Heart left ventricle (tissue), 16 donors: ENCODE results near the gene SPAG17. TPM values are rescaled to one million over a fixed set of nuclear protein-coding genes. Genes with fewer than 3 reads are reported as not detected.

Experiments used
- ATAC-seq, 4 donors: fragments of 200-7000 bp; cut with Tn5 transposase; one replicate each; pipeline ENCODE4 v1.9.1; 2020 to 2022; ENCODE audit warnings: moderate library complexity in 4 of 4, mild to moderate bottlenecking in 3 of 4, moderate number of reproducible peaks in 1 of 4
- DNase-seq, 5 donors: peaks; one replicate each; pipeline ENCODE4 v3.0.0-alpha.2; 2020
- H3K27ac ChIP-seq, 12 donors: fragments of 200-600 bp; sonication (generic) in 4 of 12; one replicate each; pipeline versions ENCODE4 v1.5.0 to v1.8.0; 2016 to 2022; ENCODE audit warnings: mild to moderate bottlenecking in 2 of 12
- H3K27me3 ChIP-seq, 9 donors: fragments of 200-600 bp; sonication (generic) in 2 of 9; one replicate each; pipeline versions ENCODE4 v1.5.1 to v1.8.0; 2016 to 2022; ENCODE audit warnings: mild to moderate bottlenecking in 3 of 9
- H3K36me3 ChIP-seq, 9 donors: fragments of 200-600 bp; sonication (generic) in 2 of 9; one replicate each; pipeline versions ENCODE4 v1.5.0 to v1.8.0; 2018 to 2022; ENCODE audit warnings: mild to moderate bottlenecking in 2 of 9
- H3K4me1 ChIP-seq, 12 donors: fragments of 200-600 bp; sonication (generic) in 4 of 12; one replicate each; pipeline versions ENCODE4 v1.5.0 to v1.8.0; 2016 to 2022; ENCODE audit warnings: mild to moderate bottlenecking in 3 of 12
- H3K4me3 ChIP-seq, 12 donors: fragments of 200-600 bp; sonication (generic) in 4 of 12; one replicate each; pipeline versions ENCODE4 v1.5.0 to v1.8.0; 2017 to 2022; ENCODE audit warnings: mild to moderate bottlenecking in 9 of 12, moderate library complexity in 4 of 12
- H3K9me3 ChIP-seq, 12 donors: fragments of 200-600 bp; sonication (generic) in 4 of 12; one replicate each; pipeline versions ENCODE4 v1.5.0 to v1.8.0; 2016 to 2022; ENCODE audit warnings: mild to moderate bottlenecking in 1 of 12
- CTCF ChIP-seq, 12 donors: fragments of 200-600 bp; sonication (generic) in 4 of 12; IDR thresholded peaks; one replicate each; pipeline versions ENCODE4 v1.5.0 to v1.8.0; 2018 to 2022; ENCODE audit warnings: antibody characterized with exemption in 12 of 12, mild to moderate bottlenecking in 5 of 12
- POLR2A ChIP-seq, 2 donors: fragments of 450-650 bp; IDR thresholded peaks; one replicate each; pipeline ENCODE4 v1.6.1; 2017; ENCODE audit warnings: antibody characterized with exemption in 2 of 2, mild to moderate bottlenecking in 2 of 2, moderate library complexity in 2 of 2
- WGBS, 4 donors: extraction: QIAGEN DNeasy Blood & Tissue Kit in 2 of 4; methylation state at CpG; one replicate each; pipeline versions ENCODE4 v1.1.5 to v1.1.7; 2013 to 2018; 5-methylcytosine and 5-hydroxymethylcytosine counted together
- intact Hi-C, 10 donors: fragments of 100-400 bp; cut with DNase I; formaldehyde crosslinking; loops; one replicate each; pipeline versions ENCODE4 v1.11.1 to v1.14.2; 2022
- polyA plus RNA-seq, 2 donors: library from polyadenylated mRNA; stranded (reverse); fragments of 200-250 nt; gene quantifications; one replicate each; pipeline ENCODE4 v1.2.3, GENCODE V29; 2013
- total RNA-seq, 9 donors: library from RNA; depleted of rRNA in 2 of 9; stranded (reverse); fragments of >200 nt in 2 of 9; fragmentation: NEBNext Ultra II Directional in 3 of 9; extraction: Animal tissue kit (Norgen Biotek cat#: 25700) in 3 of 9; gene quantifications; one replicate each; pipeline versions ENCODE4 v1.1.0 to v1.2.4, GENCODE V29; 2016 to 2023
- donor health status: ischemic (EF 13 %, LVEDD 7.1; RV severe dilation, severe dysfunction).
- donor health status: healthy with polysubstance abuse.
- donor health status: DM: no; HTN: yes; CAD: no.
- donor health status: DM: no; HTN: no; CAD: no.
- donor health status: ischemic (EF 25% LVEDD 6.9; RV normal size, moderate dysfunction).
- donor health status: ischemic (EF 25% LVEDD 5.7; RV mildly dilated, moderate dysfunction).
- donor health status: healthy.
- donor health status: DM: yes; HTN: yes; CAD: no.
- donor health status: ischemic (EF 35%, LVEDD 5.7; RV mildly dilated, moderate dysfunction).
- donor health status: nonischemic (EF 11% LVEDD 7.7; RV severe dilation, severe dysfunction).
- donor health status: DM: yes; HTN: yes; CAD: no.
- donor health status: PGD.
- donor health status: ischemic (EF 29% LVEDD 5.4; RV normal size, mild dysfunction).
- donor health status: nonischemic (EF 23%, LVEDD 6.1; RV moderate dilation, normal function).

SPAG17 gene
- total and polyA plus RNA-seq, 11 donors: 0.38 to 0.48 TPM; not detected in 9

GRCh38 chr1:118113261-118113660 is 71.8 kb downstream of the SPAG17 start:
- no peak for ATAC-seq
- no peak for DNase-seq
- intact Hi-C loops: no loop called here
- H3K27ac ChIP-seq: no peak overlapping the region
- TF ChIP-seq CTCF (IDR thresholded peaks at IDR 0.05) (no peak), POLR2A (IDR thresholded peaks at IDR 0.05) (no peak)
- 41 to 58% (median 45%) methylated on average over 1 of the region's 1 CpG for WGBS, 4 donors
- peaks cover 0 to 6% (median 0%) of the 10 kb centered on the region in 9 donors for H3K27me3 ChIP-seq
- no peak overlapping the region for H3K4me3 ChIP-seq
- H3K36me3 ChIP-seq: no peaks in the 10 kb centered on the region
- H3K9me3 ChIP-seq: no peaks in the 10 kb centered on the region
- peaks cover 0 to 13% (median 0%) of the 10 kb centered on the region in 12 donors for H3K4me1 ChIP-seq

GRCh38 chr1:118110580-118110979 is 74.4 kb downstream of the SPAG17 start:
- H3K27me3 ChIP-seq: peaks cover 0 to 6% (median 0%) of the 10 kb centered on the region in 9 donors
- intact Hi-C loops: no loop called here
- H3K9me3 ChIP-seq: no peaks in the 10 kb centered on the region
- ATAC-seq (no peak), DNase-seq (no peak)
- H3K4me3 ChIP-seq: no peak overlapping the region
- H3K27ac ChIP-seq: no peak overlapping the region
- TF ChIP-seq CTCF (IDR thresholded peaks at IDR 0.05) (no peak), POLR2A (IDR thresholded peaks at IDR 0.05) (no peak)
- no peaks in the 10 kb centered on the region for H3K36me3 ChIP-seq
- H3K4me1 ChIP-seq: no peaks in the 10 kb centered on the region

GRCh38 chr1:118104951-118105350 is 80.1 kb downstream of the SPAG17 start:
- H3K9me3 ChIP-seq: no peaks in the 10 kb centered on the region
- DNase-seq (no peak), ATAC-seq (no peak)
- H3K27ac ChIP-seq: no peak overlapping the region
- TF ChIP-seq POLR2A (IDR thresholded peaks at IDR 0.05) (no peak), CTCF (IDR thresholded peaks at IDR 0.05) (no peak)
- no peak overlapping the region for H3K4me3 ChIP-seq
- H3K4me1 ChIP-seq: peaks cover 0 to 5% (median 0%) of the 10 kb centered on the region in 12 donors
- 65 to 69% (median 66%) methylated on average over 3 of the region's 3 CpGs for WGBS, 4 donors
- H3K36me3 ChIP-seq: no peaks in the 10 kb centered on the region
- H3K27me3 ChIP-seq: peaks cover 0 to 5% (median 0%) of the 10 kb centered on the region in 9 donors
- intact Hi-C loops: no loop called here

- no peak for TF ChIP-seq CTCF (IDR thresholded peaks at IDR 0.05)
- no peak for TF ChIP-seq POLR2A (IDR thresholded peaks at IDR 0.05)
- ATAC-seq: no peak
- no peaks in the 10 kb centered on the region for H3K36me3 ChIP-seq
- H3K27me3 ChIP-seq: peaks cover 0 to 2% (median 0%) of the 10 kb centered on the region in 9 donors
- peaks cover 0 to 5% (median 0%) of the 10 kb centered on the region in 12 donors for H3K4me1 ChIP-seq
- H3K9me3 ChIP-seq: no peaks in the 10 kb centered on the region
- no peak for DNase-seq
- 81 to 90% (median 85%) methylated on average over 3 of the region's 3 CpGs for WGBS, 4 donors
- no peak overlapping the region for H3K4me3 ChIP-seq
- no peak overlapping the region for H3K27ac ChIP-seq
- intact Hi-C loops: no loop called here
Measured at GRCh38 chr1:118102445-118102844, 82.6 kb downstream of the SPAG17 start.
